ENCODE measurements around the gene AP1M1. TPM values are rescaled to one million over a fixed set of nuclear protein-coding genes. Genes with fewer than 3 reads are reported as not detected.

AP1M1 gene
- total RNA-seq, 1 donor from 2014 or later, result 12.5 TPM

DNA sequence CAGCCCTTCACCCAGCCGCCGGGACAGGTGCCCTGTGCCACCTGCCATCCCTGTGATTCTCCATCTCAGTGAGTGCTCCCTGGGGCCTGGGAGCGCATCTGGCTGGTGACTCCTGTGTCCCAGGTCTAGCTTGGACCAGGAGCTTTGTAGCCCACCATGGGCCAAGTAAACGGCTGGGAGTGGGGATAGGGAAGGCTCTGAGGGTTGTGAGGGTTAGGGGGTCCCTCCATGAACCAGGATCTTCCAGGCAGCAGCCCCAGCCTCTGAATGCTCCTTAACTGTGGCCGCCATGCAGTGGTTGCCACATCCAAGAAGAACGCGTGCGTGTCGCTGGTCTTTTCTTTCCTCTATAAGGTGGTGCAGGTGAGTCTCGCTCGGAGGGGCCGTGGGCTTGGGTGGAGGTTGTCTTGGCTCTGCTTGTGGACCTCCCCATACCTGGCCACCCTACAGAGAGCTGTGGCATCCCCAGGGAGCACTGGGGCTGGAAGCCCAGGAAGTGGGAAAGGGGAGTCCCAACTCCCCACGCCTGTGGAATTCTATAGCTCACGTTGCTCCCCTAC lies 8.4 kb downstream of the AP1M1 start:
- Histone ChIP-seq H3K27ac (ENCODE audit: low read depth, low read length) (no peak overlapping the region), H3K27me3 (ENCODE audit: control insufficient read depth in 3 of 3, insufficient read depth in 3 of 3, low read length in 3 of 3) (no peaks in the 10 kb centered on the region), H3K36me3 (ENCODE audit: control insufficient read depth in 3 of 3, insufficient read depth in 3 of 3, low read length in 3 of 3) (peaks cover 53 to 58% (median 57%) of the 10 kb centered on the region in 3 donors)

DNA sequence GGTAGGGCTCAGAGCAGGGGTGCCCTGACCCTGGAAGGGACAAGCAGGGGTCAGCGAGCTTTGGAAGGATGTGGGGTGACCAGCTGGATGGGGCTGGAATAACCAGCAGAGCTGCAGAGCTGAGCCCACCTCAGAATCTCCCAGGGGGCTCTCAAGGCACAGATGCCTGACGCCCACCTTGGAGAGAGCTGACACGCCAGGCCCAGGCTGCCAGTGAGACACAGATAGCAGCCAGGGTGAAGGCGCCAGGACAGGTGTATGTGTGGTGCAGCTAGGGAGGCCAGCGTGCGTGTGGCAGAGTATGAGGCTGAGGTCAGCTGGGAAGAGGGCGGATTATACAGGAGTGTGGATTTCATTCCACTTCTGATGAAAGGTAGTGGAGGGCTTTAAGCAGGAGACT lies 8.9 kb downstream of the AP1M1 start:
- Histone ChIP-seq H3K9ac (ENCODE audit: low read depth in 1 of 3, low read length in 3 of 3) (no peak overlapping the region), H3K9me3 (ENCODE audit: control insufficient read depth in 3 of 3, low read length in 3 of 3) (no peaks in the 10 kb centered on the region), H3K4me1 (ENCODE audit: control insufficient read depth in 3 of 3, insufficient read depth in 3 of 3, low read length in 3 of 3) (peaks cover 6 to 10% (median 7%) of the 10 kb centered on the region in 3 donors), H3K4me3 (ENCODE audit: low read length in 3 of 3) (no peak overlapping the region), H3K27ac (ENCODE audit: low read depth, low read length) (no peak overlapping the region), H3K36me3 (ENCODE audit: control insufficient read depth in 3 of 3, insufficient read depth in 3 of 3, low read length in 3 of 3) (peaks cover 53 to 58% (median 57%) of the 10 kb centered on the region in 3 donors), H3K27me3 (ENCODE audit: control insufficient read depth in 3 of 3, insufficient read depth in 3 of 3, low read length in 3 of 3) (no peaks in the 10 kb centered on the region)

More for the DNA sequence above, 8.4 kb downstream of the AP1M1 start:
- Histone ChIP-seq H3K9me3 (ENCODE audit: control insufficient read depth in 3 of 3, low read length in 3 of 3) (no peaks in the 10 kb centered on the region), H3K4me1 (ENCODE audit: control insufficient read depth in 3 of 3, insufficient read depth in 3 of 3, low read length in 3 of 3) (peaks cover 6 to 10% (median 7%) of the 10 kb centered on the region in 3 donors), H3K9ac (ENCODE audit: low read depth in 1 of 3, low read length in 3 of 3) (peak overlapping the region in 1 of 3 donors; percentile 43), H3K4me3 (ENCODE audit: low read length in 3 of 3) (no peak overlapping the region)

DNA sequence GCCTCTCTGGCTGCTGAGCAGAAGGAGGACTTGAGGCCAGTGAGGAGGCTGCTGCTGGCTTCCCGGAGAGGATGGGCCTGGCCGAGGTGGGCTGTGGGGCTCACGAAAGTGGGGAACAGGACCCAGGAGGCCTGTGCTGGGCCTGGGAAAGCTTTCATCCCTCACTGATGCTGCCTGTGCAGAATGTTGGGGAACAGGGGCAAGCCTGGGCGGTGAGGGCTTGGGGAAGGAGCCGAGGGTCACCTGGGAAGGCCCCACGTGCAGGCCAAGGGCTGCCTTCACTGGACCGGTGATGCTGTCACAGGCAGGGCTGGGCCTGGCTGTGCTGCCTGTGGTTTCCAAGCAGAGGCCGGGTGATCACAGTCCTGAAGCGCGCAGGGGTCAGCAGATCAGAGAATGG lies 9.4 kb downstream of the AP1M1 start:
- Histone ChIP-seq H3K27me3 (ENCODE audit: control insufficient read depth in 3 of 3, insufficient read depth in 3 of 3, low read length in 3 of 3) (no peaks in the 10 kb centered on the region), H3K4me3 (ENCODE audit: low read length in 3 of 3) (no peak overlapping the region), H3K4me1 (ENCODE audit: control insufficient read depth in 3 of 3, insufficient read depth in 3 of 3, low read length in 3 of 3) (peaks cover 6 to 10% (median 7%) of the 10 kb centered on the region in 3 donors), H3K9ac (ENCODE audit: low read depth in 1 of 3, low read length in 3 of 3) (no peak overlapping the region), H3K27ac (ENCODE audit: low read depth, low read length) (no peak overlapping the region), H3K9me3 (ENCODE audit: control insufficient read depth in 3 of 3, low read length in 3 of 3) (no peaks in the 10 kb centered on the region), H3K36me3 (ENCODE audit: control insufficient read depth in 3 of 3, insufficient read depth in 3 of 3, low read length in 3 of 3) (peaks cover 53 to 58% (median 53%) of the 10 kb centered on the region in 3 donors)

DNA sequence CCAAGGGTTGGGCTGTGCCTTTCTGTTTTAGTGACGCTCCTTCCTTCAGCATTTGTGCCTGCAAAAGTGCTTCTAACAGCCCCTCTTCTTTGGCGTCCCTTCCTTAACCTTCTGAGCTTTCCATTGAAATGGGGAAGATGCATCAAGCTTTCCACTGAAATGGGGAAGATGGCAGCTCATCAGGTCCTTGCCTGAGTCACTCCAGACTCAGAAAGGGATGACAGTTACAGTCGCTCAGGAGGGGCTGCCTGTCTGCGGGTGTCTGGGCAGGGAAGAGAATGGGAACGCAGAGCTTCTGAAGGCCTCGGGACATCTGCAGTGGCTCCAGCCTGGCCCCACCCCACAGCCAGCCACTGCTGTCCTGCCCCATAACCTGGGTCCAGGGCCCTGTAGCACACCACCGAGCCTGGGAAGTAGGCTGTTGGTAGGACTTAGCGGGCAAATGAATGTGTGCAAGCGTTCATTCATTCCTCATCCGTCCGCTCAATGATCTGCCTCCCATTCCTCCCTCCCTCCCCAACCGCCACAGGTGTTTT lies 9.8 kb downstream of the AP1M1 start:
- H3K36me3 ChIP-seq (ENCODE audit: control insufficient read depth in 3 of 3, insufficient read depth in 3 of 3, low read length in 3 of 3), result peaks cover 49 to 55% (median 50%) of the 10 kb centered on the region in 3 donors
- no peak overlapping the region for H3K9ac ChIP-seq (ENCODE audit: low read depth in 1 of 3, low read length in 3 of 3)
- H3K4me1 ChIP-seq (ENCODE audit: control insufficient read depth in 3 of 3, insufficient read depth in 3 of 3, low read length in 3 of 3), result peaks cover 6 to 10% (median 7%) of the 10 kb centered on the region in 3 donors
- no peaks in the 10 kb centered on the region for H3K27me3 ChIP-seq (ENCODE audit: control insufficient read depth in 3 of 3, insufficient read depth in 3 of 3, low read length in 3 of 3)
- H3K4me3 ChIP-seq (ENCODE audit: low read length in 3 of 3), result no peak overlapping the region
- no peak overlapping the region for H3K27ac ChIP-seq (ENCODE audit: low read depth, low read length)
- H3K9me3 ChIP-seq (ENCODE audit: control insufficient read depth in 3 of 3, low read length in 3 of 3), result no peaks in the 10 kb centered on the region

DNA sequence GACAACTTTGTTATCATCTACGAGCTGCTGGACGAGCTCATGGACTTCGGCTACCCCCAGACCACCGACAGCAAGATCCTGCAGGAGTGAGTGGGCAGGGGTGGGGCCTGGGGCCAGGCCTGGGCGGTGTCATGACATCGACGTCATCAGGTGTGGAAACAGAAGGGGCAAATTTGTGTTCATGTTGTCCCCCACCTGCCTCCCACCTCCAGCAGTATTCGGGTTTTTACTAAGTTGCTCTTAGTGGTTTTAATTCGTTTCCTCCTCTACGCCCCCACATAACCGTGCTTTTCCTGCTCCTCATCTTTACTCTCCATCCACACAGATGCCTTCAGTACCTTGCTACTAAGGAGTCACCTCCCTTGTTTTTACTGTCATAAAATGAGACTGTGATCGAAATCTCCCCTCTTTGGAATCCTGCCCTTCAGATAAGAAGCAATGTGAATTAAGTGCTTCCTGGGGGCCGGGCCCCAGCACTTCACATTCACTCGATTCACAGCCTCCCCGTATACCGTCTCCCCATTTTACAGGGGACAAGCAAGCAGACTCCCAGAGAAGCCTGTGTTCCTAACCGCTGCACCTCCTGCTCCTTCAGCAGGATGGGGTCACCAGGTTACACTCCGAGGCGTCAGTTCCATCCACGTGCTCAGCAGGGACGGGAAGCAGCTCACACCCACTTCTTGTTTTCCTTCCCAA lies 10.5 kb downstream of the AP1M1 start:
- Histone ChIP-seq H3K36me3 (ENCODE audit: control insufficient read depth in 3 of 3, insufficient read depth in 3 of 3, low read length in 3 of 3) (peaks cover 43 to 49% (median 46%) of the 10 kb centered on the region in 3 donors), H3K4me1 (ENCODE audit: control insufficient read depth in 3 of 3, insufficient read depth in 3 of 3, low read length in 3 of 3) (peaks cover 6 to 10% (median 7%) of the 10 kb centered on the region in 3 donors), H3K4me3 (ENCODE audit: low read length in 3 of 3) (no peak overlapping the region), H3K27ac (ENCODE audit: low read depth, low read length) (no peak overlapping the region), H3K9me3 (ENCODE audit: control insufficient read depth in 3 of 3, low read length in 3 of 3) (no peaks in the 10 kb centered on the region), H3K27me3 (ENCODE audit: control insufficient read depth in 3 of 3, insufficient read depth in 3 of 3, low read length in 3 of 3) (no peaks in the 10 kb centered on the region), H3K9ac (ENCODE audit: low read depth in 1 of 3, low read length in 3 of 3) (no peak overlapping the region)

DNA sequence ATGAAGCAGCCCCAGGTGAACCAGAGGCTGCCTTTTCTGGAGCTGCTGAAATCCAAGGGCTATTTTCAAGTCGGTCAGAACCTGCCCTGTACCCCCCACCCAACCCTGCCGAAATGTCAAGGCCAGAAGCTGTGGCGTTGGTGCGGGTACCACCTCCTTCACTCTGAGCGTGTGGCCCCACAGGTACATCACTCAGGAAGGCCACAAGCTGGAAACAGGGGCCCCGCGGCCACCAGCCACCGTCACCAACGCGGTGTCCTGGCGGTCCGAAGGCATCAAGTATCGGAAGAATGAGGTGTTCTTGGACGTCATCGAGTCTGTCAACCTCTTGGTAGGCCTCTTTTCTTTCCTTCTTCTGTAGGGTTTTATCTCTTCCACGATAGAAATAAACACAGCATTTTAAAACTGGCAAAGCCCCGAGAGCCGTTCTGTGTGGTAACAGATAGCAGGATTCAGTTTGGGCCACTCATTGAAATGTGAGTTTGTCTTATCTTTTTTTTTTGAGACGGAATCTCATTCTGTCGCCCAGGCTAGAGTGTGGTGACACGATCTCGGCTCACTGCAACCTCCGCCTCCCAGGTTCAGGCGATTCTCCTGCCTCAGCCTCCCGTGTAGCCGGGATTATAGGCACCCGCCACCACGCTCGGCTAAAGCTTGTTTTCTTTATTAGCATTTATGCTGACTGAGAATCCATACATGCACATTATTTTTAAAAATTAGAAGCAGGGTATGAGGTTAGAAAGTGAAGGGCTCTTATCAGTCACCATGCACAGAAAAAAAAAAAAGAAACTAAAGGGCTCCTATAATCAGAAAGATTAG lies 11.3 kb downstream of the AP1M1 start:
- H3K9ac ChIP-seq (ENCODE audit: low read depth in 1 of 3, low read length in 3 of 3), result no peak overlapping the region
- H3K36me3 ChIP-seq (ENCODE audit: control insufficient read depth in 3 of 3, insufficient read depth in 3 of 3, low read length in 3 of 3), result peaks cover 37 to 43% (median 40%) of the 10 kb centered on the region in 3 donors
- no peak overlapping the region for H3K27ac ChIP-seq (ENCODE audit: low read depth, low read length)
- H3K4me1 ChIP-seq (ENCODE audit: control insufficient read depth in 3 of 3, insufficient read depth in 3 of 3, low read length in 3 of 3), result peaks cover 6 to 10% (median 7%) of the 10 kb centered on the region in 3 donors
- H3K4me3 ChIP-seq (ENCODE audit: low read length in 3 of 3), result no peak overlapping the region
- no peaks in the 10 kb centered on the region for H3K27me3 ChIP-seq (ENCODE audit: control insufficient read depth in 3 of 3, insufficient read depth in 3 of 3, low read length in 3 of 3)
- no peaks in the 10 kb centered on the region for H3K9me3 ChIP-seq (ENCODE audit: control insufficient read depth in 3 of 3, low read length in 3 of 3)

DNA sequence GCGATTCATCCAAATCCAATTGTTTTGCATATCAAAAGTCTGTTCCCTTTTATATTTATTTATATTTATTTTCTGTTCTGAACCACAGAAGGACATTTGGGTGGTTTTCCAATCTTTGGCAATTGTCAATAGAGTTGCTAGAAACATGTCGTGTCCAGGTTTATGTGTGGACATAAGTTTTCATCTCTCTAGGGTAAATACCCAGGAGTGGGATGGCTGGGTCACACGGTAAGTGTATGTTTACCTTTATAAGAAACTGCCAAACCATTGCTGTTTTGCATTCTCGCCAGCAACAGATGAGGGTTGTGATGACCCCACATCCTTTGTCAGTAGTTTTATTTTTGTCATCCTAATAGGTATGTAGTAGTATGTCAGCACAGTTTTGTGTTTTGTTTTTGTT lies 12.5 kb downstream of the AP1M1 start:
- Histone ChIP-seq H3K27ac (ENCODE audit: low read depth, low read length) (no peak overlapping the region), H3K27me3 (ENCODE audit: control insufficient read depth in 3 of 3, insufficient read depth in 3 of 3, low read length in 3 of 3) (no peaks in the 10 kb centered on the region), H3K36me3 (ENCODE audit: control insufficient read depth in 3 of 3, insufficient read depth in 3 of 3, low read length in 3 of 3) (peaks cover 33 to 42% (median 37%) of the 10 kb centered on the region in 3 donors), H3K4me1 (ENCODE audit: control insufficient read depth in 3 of 3, insufficient read depth in 3 of 3, low read length in 3 of 3) (peaks cover 6 to 10% (median 7%) of the 10 kb centered on the region in 3 donors), H3K4me3 (ENCODE audit: low read length in 3 of 3) (no peak overlapping the region), H3K9ac (ENCODE audit: low read depth in 1 of 3, low read length in 3 of 3) (no peak overlapping the region), H3K9me3 (ENCODE audit: control insufficient read depth in 3 of 3, low read length in 3 of 3) (no peaks in the 10 kb centered on the region)

DNA sequence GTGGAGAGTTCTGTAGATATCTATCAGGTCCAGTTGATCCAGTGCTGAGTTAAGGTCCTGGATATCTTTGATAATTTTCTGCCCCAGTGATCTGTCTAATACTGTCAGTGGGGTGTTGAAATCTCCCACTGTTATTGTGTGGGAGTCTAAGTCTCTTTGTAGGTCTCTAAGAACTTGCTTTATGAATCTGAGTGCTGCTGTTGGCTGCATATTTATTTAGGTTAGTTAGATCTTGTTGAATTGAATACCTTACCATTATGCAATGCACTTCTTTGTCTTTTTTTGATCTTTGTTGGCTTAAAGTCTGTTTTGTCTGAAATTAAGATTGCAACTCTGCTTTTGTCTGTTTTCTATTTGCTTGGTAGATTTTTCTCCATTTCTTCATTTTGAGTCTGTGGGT lies 15.4 kb downstream of the AP1M1 start:
- Histone ChIP-seq H3K27me3 (ENCODE audit: control insufficient read depth in 3 of 3, insufficient read depth in 3 of 3, low read length in 3 of 3) (no peaks in the 10 kb centered on the region), H3K36me3 (ENCODE audit: control insufficient read depth in 3 of 3, insufficient read depth in 3 of 3, low read length in 3 of 3) (peaks cover 21 to 38% (median 29%) of the 10 kb centered on the region in 3 donors), H3K9me3 (ENCODE audit: control insufficient read depth in 3 of 3, low read length in 3 of 3) (no peaks in the 10 kb centered on the region), H3K4me1 (ENCODE audit: control insufficient read depth in 3 of 3, insufficient read depth in 3 of 3, low read length in 3 of 3) (peaks cover 0 to 5% (median 3%) of the 10 kb centered on the region in 3 donors), H3K9ac (ENCODE audit: low read depth in 1 of 3, low read length in 3 of 3) (no peak overlapping the region), H3K27ac (ENCODE audit: low read depth, low read length) (no peak overlapping the region), H3K4me3 (ENCODE audit: low read length in 3 of 3) (no peak overlapping the region)

DNA sequence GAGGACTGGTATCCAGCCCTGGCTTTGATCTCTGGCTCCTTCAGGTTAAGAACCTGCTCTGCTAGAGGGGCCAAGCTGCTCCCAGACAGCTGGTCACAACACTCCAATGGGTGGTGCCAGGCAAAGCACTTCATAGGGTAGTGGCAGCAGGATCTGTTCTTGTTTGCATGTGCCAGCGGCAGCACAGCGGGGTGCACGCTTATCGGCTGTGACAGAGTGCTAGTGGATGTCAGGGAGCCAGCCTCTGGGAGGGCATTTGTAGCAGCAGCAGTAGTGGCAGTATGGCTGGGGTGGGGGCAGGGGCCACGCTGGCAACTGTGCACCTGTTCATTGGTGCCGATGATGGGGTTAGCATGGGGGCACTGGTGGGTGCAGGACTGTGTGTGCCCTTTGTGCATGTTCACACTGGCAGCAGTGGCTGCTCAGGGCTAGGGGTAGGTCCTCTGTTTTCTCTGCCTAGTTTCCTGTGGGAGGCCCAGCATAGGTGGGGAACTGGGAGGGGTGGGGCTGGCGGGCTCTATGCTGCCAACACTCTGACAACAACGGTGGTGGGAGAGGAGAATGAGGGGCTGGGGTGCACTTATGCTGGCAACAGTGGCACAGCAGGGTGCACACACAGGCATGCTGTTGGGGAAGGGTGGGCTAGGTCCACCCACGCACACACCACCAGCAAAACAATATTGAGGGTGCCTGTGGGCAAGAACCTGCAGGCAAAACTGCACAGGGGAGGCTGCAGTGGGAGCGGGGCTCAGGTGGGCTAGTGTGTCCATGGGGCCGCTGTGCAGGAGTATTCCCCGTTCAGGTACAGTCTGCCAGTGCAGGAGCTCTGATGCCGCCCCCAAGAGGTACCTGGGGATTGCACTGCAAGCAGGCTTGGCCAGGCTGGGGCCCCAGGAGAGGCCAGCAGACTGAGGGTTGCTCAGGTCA lies 19.3 kb downstream of the AP1M1 start:
- no peaks in the 10 kb centered on the region for H3K27me3 ChIP-seq (ENCODE audit: control insufficient read depth in 3 of 3, insufficient read depth in 3 of 3, low read length in 3 of 3)
- no peak overlapping the region for H3K27ac ChIP-seq (ENCODE audit: low read depth, low read length)
- peaks cover 0 to 5% (median 3%) of the 10 kb centered on the region in 3 donors for H3K4me1 ChIP-seq (ENCODE audit: control insufficient read depth in 3 of 3, insufficient read depth in 3 of 3, low read length in 3 of 3)
- H3K9me3 ChIP-seq (ENCODE audit: control insufficient read depth in 3 of 3, low read length in 3 of 3), result peaks cover 3 to 13% (median 5%) of the 10 kb centered on the region in 3 donors
- H3K9ac ChIP-seq (ENCODE audit: low read depth in 1 of 3, low read length in 3 of 3), result no peak overlapping the region
- no peak overlapping the region for H3K4me3 ChIP-seq (ENCODE audit: low read length in 3 of 3)
- peaks cover 11 to 32% (median 19%) of the 10 kb centered on the region in 3 donors for H3K36me3 ChIP-seq (ENCODE audit: control insufficient read depth in 3 of 3, insufficient read depth in 3 of 3, low read length in 3 of 3)
